H9 (cell line): Measurements from ENCODE around the gene PDK2. TPM values are rescaled to one million over a fixed set of nuclear protein-coding genes. Genes with fewer than 3 reads are reported as not detected.

Experiments
- DNase-seq: peaks from one replicate; pipeline ENCODE4 v3.0.0-alpha.2; 2017
- H2AFZ ChIP-seq: one replicate; pipeline ENCODE4 v1.6.1; 2013; ENCODE audit warnings: mild to moderate bottlenecking, low read length, control low read depth, moderate library complexity
- H2AK5ac ChIP-seq: 2 replicates; pipeline ENCODE4 v1.6.1; 2013; ENCODE audit warnings: low read length, control low read depth, mixed read lengths; ENCODE audit not compliant: insufficient read length
- H2BK120ac ChIP-seq: one replicate; pipeline ENCODE4 v1.6.1; 2013; ENCODE audit warnings: low read depth, mild to moderate bottlenecking, low read length, control low read depth, inconsistent platforms; ENCODE audit not compliant: poor library complexity, severe bottlenecking
- H2BK12ac ChIP-seq: 2 replicates; pipeline ENCODE4 v1.6.1; 2013; ENCODE audit warnings: low read length, control low read depth, mixed read lengths, low read depth; ENCODE audit not compliant: insufficient read length
- H2BK15ac ChIP-seq: 2 replicates; pipeline ENCODE4 v1.6.1; 2013; ENCODE audit warnings: low read depth, low read length, control low read depth
- H2BK20ac ChIP-seq: one replicate; pipeline ENCODE4 v1.6.1; 2013; ENCODE audit warnings: low read depth, mild to moderate bottlenecking, low read length, control low read depth, inconsistent platforms; ENCODE audit not compliant: poor library complexity, severe bottlenecking
- H2BK5ac ChIP-seq: 2 replicates; pipeline ENCODE4 v1.6.1; 2013; ENCODE audit warnings: low read length, control low read depth, mixed read lengths; ENCODE audit not compliant: insufficient read length
- H3K14ac ChIP-seq: 2 replicates; pipeline ENCODE4 v1.6.1; 2013; ENCODE audit warnings: low read length, control low read depth; ENCODE audit not compliant: insufficient read depth
- H3K18ac ChIP-seq: 2 replicates; pipeline ENCODE4 v1.6.1; 2013; ENCODE audit warnings: low read depth, mild to moderate bottlenecking, mixed read lengths, low read length, control low read depth; ENCODE audit not compliant: insufficient read length
- H3K23ac ChIP-seq: 2 replicates; pipeline ENCODE4 v1.6.1; 2013; ENCODE audit warnings: low read length, control low read depth, mixed read lengths, low read depth; ENCODE audit not compliant: insufficient read length
- H3K23me2 ChIP-seq: 2 replicates; pipeline ENCODE4 v1.6.1; 2013; ENCODE audit warnings: low read depth, mild to moderate bottlenecking, mixed read lengths, low read length, control low read depth; ENCODE audit not compliant: insufficient read length, poor library complexity, severe bottlenecking
- H3K27ac ChIP-seq: 2 replicates; pipeline ENCODE4 v1.5.1; 2013; ENCODE audit warnings: low read length, control low read depth, mixed read lengths, low read depth; ENCODE audit not compliant: insufficient read length
- H3K27me3 ChIP-seq: 2 replicates; pipeline ENCODE4 v1.6.1; 2013; ENCODE audit warnings: low read length, control low read depth, inconsistent platforms; ENCODE audit not compliant: insufficient read depth
- H3K4ac ChIP-seq: 2 replicates; pipeline ENCODE4 v1.6.1; 2013; ENCODE audit warnings: low read depth, mild to moderate bottlenecking, control low read depth, inconsistent platforms, low read length, moderate library complexity
- H3K4me1 ChIP-seq: 2 replicates; pipeline ENCODE4 v1.6.1; 2013; ENCODE audit warnings: low read length, control low read depth, inconsistent platforms; ENCODE audit not compliant: insufficient read depth
- H3K4me2 ChIP-seq: 2 replicates; pipeline ENCODE4 v1.6.1; 2013; ENCODE audit warnings: low read length, control low read depth, mixed read lengths; ENCODE audit not compliant: insufficient read length, insufficient read depth
- H3K56ac ChIP-seq: 2 replicates; pipeline ENCODE4 v1.6.1; 2013; ENCODE audit warnings: low read depth, mild to moderate bottlenecking, mixed read lengths, low read length, control low read depth; ENCODE audit not compliant: insufficient read length
- H3K79me1 ChIP-seq: 2 replicates; pipeline ENCODE4 v1.6.1; 2013; ENCODE audit warnings: low read depth, mild to moderate bottlenecking, moderate library complexity, low read length, control low read depth, inconsistent platforms; ENCODE audit not compliant: insufficient read depth, poor library complexity, severe bottlenecking
- H3K79me2 ChIP-seq: 2 replicates; pipeline ENCODE4 v1.6.1; 2013; ENCODE audit warnings: low read length, control low read depth, inconsistent platforms; ENCODE audit not compliant: insufficient read depth
- H3K9ac ChIP-seq: 2 replicates; pipeline ENCODE4 v1.6.1; 2013; ENCODE audit warnings: low read length, control low read depth, mixed read lengths; ENCODE audit not compliant: insufficient read length; ENCODE audit errors: extremely low read depth
- H3K9me3 ChIP-seq: one replicate; pipeline ENCODE4 v1.6.1; 2013; ENCODE audit warnings: low read depth, low read length, inconsistent platforms; ENCODE audit not compliant: control insufficient read depth
- H3T11ph ChIP-seq: one replicate; pipeline ENCODE4 v1.6.1; 2013; ENCODE audit warnings: mild to moderate bottlenecking, low read length, control low read depth, inconsistent platforms
- H4K20me1 ChIP-seq: one replicate; pipeline ENCODE4 v1.6.1; 2013; ENCODE audit not compliant: control insufficient read depth, insufficient read length, insufficient read depth
- H4K5ac ChIP-seq: 2 replicates; pipeline ENCODE4 v1.6.1; 2013; ENCODE audit warnings: low read depth, mild to moderate bottlenecking, mixed read lengths, low read length, control low read depth; ENCODE audit not compliant: insufficient read length
- H4K8ac ChIP-seq: replicated peaks from 2 replicates; pipeline ENCODE4 v1.6.1; 2013; ENCODE audit warnings: low read length, control low read depth, mixed read lengths, low read depth; ENCODE audit not compliant: insufficient read length
- H4K91ac ChIP-seq: 2 replicates; pipeline ENCODE4 v1.6.1; 2013; ENCODE audit warnings: low read depth, mild to moderate bottlenecking, moderate library complexity, mixed read lengths, low read length, control low read depth; ENCODE audit not compliant: insufficient read length
- H3K27ac Mint-ChIP-seq, 3 experiments: 2 replicates in 2 of 3; 3 replicates in 1 of 3; pipeline ENCODE4 v1.8.0; 2020 to 2021; ENCODE audit warnings: mixed read lengths in 3 of 3, mild to moderate bottlenecking in 1 of 3, moderate library complexity in 1 of 3
- H3K27me3 Mint-ChIP-seq: 2 replicates; pipeline ENCODE4 v1.8.0; 2021; ENCODE audit warnings: low read depth, mild to moderate bottlenecking, moderate library complexity, mixed read lengths
- H3K36me3 Mint-ChIP-seq, 3 experiments: 2 replicates in 2 of 3; 3 replicates in 1 of 3; pipeline ENCODE4 v1.8.0; 2020 to 2021; ENCODE audit warnings: low read depth in 3 of 3, mixed read lengths in 3 of 3; ENCODE audit not compliant: insufficient read depth in 1 of 3
- H3K4me1 Mint-ChIP-seq, 2 experiments: 2 replicates each; pipeline ENCODE4 v1.8.0; 2020; ENCODE audit warnings: mixed read lengths in 2 of 2
- H3K4me3 Mint-ChIP-seq, 2 experiments: 2 replicates in 1 of 2; 3 replicates in 1 of 2; pipeline ENCODE4 v1.8.0; 2020 to 2021; ENCODE audit warnings: mild to moderate bottlenecking in 2 of 2, mixed read lengths in 2 of 2, moderate library complexity in 1 of 2
- H3K9me3 Mint-ChIP-seq, 2 experiments: 2 replicates in 1 of 2; 3 replicates in 1 of 2; pipeline ENCODE4 v1.8.0; 2020; ENCODE audit warnings: mild to moderate bottlenecking in 2 of 2, mixed read lengths in 2 of 2, moderate library complexity in 1 of 2
- WGBS: extraction: QIAGEN DNeasy Blood & Tissue Kit; methylation state at CpG from one replicate; pipeline ENCODE4 v1.1.7; 2013; ENCODE audit warnings: missing lambda C conversion rate, low lambda C conversion rate, mixed read lengths; ENCODE audit not compliant: insufficient read length; ENCODE audit errors: extremely low coverage; 5-methylcytosine and 5-hydroxymethylcytosine counted together
- total RNA-seq: library from RNA; stranded (reverse); gene quantifications from 2 replicates; pipeline ENCODE4 v1.2.1, GENCODE V29; 2021
- TF ChIP-seq, protein P1 (sequence below): fragments of 200-600 bp; sonication (generic); conservative IDR thresholded peaks from 3 replicates; pipeline ENCODE4 v1.8.0; 2021; ENCODE audit warnings: antibody characterized with exemption, mild to moderate bottlenecking

Gene PDK2
- total RNA-seq, 1 experiment from 2014 or later, result 19.9 TPM

DNA sequence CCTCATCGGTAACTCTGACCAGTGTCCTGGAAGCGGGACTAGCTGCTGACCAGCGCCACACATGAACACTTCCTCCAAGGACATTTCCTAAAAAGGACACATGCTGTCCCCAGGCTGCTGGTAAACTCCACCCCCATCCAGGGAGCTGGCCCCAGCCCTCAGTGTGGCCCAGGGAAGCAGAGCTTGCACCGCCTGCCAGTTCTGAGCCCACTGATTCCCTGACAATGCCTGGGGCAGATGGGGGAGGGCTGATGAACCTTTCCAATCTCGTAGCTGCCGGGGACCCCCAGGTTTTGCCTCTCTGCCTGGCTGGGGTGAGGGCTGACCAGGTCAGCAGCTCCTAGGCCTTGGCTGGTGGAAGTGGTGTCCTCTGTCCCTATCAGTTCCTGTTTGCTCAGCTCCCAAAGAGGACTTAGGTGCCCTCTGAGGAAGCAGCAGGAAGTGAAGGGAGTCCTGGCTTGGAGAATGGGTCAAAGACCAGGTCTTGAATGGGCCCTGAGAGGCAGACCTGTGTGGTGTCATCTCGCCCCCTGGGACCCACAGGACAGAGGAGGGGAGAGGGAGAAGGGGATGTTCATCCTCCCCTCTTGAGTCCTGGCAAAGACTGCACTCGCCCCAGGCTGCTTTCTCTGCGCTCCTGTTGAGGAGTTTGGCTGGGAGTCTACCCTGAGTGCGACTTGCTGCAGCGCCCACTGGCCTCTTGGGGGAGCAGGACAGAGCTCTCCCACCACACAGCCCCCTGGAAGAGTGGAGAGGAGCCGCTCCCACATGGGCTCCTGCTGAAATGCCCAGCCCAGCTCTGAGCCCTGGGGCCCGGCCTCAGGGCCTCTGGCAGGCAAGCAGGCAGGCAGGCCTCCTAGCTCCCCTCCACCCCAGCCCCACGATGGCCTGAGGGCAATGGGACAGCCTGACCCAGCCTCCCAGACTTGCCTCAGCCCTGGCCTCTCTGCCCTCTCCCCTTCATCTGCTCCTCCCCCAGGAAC, 16.8 kb downstream of the PDK2 start:
- no CpG with 5 or more reads among the region's 14 CpGs for WGBS
- Histone ChIP-seq H4K20me1 (no peaks in the 10 kb centered on the region), H3K18ac (peak overlapping the region; percentile 80), H4K8ac (no peak overlapping the region), H3K27ac (no peak overlapping the region), H3K9ac (no peak overlapping the region), H3K14ac (0 out of 2 replicates have a peak overlapping the region, but pooled peaks have one; percentile 25), H3K4me1 (peaks cover 9% of the 10 kb centered on the region; the same call in 1 of the 2 replicates), H3K56ac (no peak overlapping the region), H3K79me1 (no peaks in the 10 kb centered on the region), H2BK15ac (no peak overlapping the region), H2BK120ac (no peak overlapping the region), H3T11ph (no peak overlapping the region), H3K23ac (no peak overlapping the region), H3K4me2 (no peak overlapping the region), H3K79me2 (no peaks in the 10 kb centered on the region), H2BK5ac (no peak overlapping the region), H4K5ac (no peak overlapping the region), H3K4ac (no peak overlapping the region), H2AFZ (no peak overlapping the region), H3K9me3 (no peaks in the 10 kb centered on the region), H2BK20ac (no peak overlapping the region), H3K27me3 (no peaks in the 10 kb centered on the region), H4K91ac (no peak overlapping the region), H2AK5ac (no peak overlapping the region), H2BK12ac (peak overlapping the region; percentile 60), H3K23me2 (no peaks in the 10 kb centered on the region)
- peak; percentile 49 for DNase-seq
- H3K27ac Mint-ChIP-seq, result peak overlapping the region in 1 of 3 experiments; percentile 53; a peak in 1 of 7 replicates
- TF ChIP-seq, protein P1, sequence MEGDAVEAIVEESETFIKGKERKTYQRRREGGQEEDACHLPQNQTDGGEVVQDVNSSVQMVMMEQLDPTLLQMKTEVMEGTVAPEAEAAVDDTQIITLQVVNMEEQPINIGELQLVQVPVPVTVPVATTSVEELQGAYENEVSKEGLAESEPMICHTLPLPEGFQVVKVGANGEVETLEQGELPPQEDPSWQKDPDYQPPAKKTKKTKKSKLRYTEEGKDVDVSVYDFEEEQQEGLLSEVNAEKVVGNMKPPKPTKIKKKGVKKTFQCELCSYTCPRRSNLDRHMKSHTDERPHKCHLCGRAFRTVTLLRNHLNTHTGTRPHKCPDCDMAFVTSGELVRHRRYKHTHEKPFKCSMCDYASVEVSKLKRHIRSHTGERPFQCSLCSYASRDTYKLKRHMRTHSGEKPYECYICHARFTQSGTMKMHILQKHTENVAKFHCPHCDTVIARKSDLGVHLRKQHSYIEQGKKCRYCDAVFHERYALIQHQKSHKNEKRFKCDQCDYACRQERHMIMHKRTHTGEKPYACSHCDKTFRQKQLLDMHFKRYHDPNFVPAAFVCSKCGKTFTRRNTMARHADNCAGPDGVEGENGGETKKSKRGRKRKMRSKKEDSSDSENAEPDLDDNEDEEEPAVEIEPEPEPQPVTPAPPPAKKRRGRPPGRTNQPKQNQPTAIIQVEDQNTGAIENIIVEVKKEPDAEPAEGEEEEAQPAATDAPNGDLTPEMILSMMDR, result peak; percentile 33; the same call in 1 of the 3 replicates
- H3K27me3 Mint-ChIP-seq, result peaks cover 16% of the 10 kb centered on the region
- H3K9me3 Mint-ChIP-seq, result no peaks in the 10 kb centered on the region; a peak in 1 of 5 replicates
- no peak overlapping the region for H3K4me3 Mint-ChIP-seq
- H3K4me1 Mint-ChIP-seq, result peaks cover 12 to 25% of the 10 kb centered on the region in 2 experiments
- peaks cover 0 to 15% (median 6%) of the 10 kb centered on the region in 3 experiments; a peak in 3 of 7 replicates for H3K36me3 Mint-ChIP-seq
